CD4-positive, alpha-beta T cell treated with Interleukin-21 for 1 hour (primary cell): ENCODE data around the gene FLNA.
A peak's percentile ranks its signal among the peaks of the same experiment; 100 is the strongest.
"Not testable (repeated sequence)": the region's sequence is repeated elsewhere in the genome, so short reads cannot be mapped to it uniquely, and the experiment has no call there.

ENCODE experiments used
- DNase-seq: peaks from one replicate; pipeline ENCODE4 v3.0.0-alpha.2; 2020

Gene FLNA

DNA sequence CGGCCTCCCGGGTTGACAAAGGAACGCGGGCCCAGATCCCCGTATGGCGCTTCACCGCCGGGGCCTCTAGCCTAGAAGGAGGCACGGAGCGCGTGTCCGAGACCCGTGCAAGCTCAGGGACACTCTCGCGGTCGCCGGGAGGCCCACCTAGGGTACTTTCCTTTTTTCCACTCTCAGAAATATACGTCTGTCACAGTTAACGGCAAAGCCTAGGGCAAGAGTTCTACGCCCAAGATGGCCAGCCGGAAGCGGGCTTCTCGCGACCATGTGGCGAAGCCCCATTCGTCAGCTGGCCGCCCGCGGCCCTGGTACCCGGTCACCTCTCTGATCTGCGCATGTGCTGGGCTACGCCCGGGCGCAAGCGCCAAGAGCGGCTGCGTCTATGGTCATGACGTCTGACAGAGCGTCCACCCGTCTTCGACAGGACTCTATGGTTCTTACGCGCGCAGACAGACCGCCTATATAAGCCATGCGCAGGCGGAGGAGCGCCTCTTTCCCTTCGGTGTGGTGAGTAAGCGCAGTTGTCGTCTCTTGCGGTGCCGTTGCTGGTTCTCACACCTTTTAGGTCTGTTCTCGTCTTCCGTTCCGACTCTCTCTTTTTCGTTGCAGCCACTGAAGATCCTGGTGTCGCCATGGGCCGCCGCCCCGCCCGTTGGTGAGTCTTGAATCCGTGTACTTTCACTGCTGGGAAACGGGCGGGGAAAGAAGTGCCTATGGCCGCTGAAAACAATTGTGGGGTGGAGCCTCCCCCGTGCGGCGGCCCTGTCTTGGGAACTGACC, 23.6 kb upstream of the FLNA start, which contains the start of gene RPL10:
Gene RPL10 (plus strand): TSS at position 490 of the 780 bp plus-strand sequence. CDS start 143 bp downstream, at position 633.
- DNase-seq: peak; percentile 95

DNA sequence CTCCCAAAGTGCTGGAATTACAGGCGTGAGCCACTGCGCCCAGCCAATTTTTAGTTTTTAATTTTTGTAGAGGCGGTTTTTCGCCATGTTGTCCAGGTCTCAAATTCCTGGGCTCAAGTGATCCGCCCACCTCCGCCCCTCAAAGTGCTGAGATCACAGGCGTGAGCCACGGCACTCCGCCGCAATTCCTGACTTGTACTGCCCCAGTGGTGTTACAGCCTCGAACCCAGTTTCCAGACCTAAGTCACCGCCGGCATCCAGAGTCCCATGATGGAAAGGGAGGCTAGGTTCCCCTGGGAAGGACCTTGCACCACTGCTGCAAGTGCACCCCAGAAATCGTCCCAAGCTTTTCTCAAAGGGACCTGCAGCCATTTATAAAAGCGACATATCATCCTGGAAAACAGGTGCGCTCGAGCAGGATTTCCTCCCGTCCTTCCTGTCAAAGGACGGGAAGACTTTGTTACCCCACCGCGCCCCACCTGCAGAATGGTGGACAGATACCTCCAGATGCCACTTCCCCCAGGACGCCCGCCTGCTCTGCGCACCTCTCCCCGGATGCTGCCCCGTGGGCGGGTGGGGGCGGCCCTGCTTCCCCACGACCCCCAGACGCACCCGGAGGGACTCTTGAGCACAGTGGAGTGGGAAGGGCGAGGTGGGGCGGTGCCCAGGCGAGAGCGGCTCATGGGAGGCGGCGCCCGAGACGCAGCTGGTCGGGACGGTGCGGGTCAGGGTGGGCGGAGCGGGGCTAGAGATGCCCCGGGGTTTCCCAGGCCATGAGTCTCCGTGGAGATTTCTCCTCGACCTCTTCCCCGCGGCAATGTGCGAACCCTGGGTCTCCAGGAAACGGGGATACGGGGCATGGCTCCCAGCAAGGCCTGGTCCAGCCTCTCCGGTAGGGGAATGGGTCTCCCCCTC, 22.8 kb upstream of the FLNA start:
- DNase-seq: peak; percentile 65

DNA sequence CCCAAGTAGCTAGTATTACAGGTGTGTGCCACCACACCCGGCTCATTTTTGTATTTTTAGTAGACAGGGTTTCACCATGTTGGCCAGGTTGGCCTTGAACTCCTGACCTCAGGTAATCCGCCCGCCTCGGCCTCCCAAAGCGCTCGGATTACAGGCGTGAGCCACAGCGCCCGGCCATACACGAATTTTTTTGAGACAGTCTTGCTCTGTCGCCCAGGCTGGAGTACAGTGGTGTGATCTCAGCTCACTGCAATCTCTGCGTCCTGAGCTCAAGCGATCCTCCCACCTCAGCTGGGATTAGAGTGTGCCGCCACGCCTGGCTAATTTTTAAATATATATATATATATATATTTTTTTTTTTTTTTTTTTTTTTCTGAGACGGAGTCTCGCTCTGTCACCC, 21.9 kb upstream of the FLNA start:
- not testable (repeated sequence) for DNase-seq

GRCh38 chrX:154389812-154390747, 15.6 kb upstream of the FLNA start:
- peak; percentile 49 for DNase-seq

GRCh38 chrX:154388649-154389048, 14.2 kb upstream of the FLNA start:
- DNase-seq: not testable (repeated sequence)

DNA sequence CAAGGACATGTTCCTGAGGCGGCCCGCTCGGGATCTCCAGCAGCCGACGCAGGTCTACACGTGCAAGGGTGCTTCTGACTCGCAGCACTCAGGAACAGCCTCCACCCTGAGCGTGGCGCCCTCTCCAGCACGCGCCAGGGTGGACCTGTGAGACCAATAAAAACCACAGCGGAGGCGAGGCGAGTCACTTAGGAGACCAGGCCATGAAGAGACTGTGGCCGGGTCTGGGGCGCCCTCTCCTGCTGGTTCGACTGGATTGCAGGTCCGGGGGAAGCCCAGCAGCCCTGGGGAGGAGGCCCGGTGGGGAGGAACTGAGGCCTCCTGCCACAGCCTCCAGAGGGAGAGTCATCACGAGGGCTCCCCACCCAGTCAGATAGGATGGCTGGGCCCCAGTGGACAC, 13.7 kb upstream of the FLNA start:
- not testable (repeated sequence) for DNase-seq

DNA sequence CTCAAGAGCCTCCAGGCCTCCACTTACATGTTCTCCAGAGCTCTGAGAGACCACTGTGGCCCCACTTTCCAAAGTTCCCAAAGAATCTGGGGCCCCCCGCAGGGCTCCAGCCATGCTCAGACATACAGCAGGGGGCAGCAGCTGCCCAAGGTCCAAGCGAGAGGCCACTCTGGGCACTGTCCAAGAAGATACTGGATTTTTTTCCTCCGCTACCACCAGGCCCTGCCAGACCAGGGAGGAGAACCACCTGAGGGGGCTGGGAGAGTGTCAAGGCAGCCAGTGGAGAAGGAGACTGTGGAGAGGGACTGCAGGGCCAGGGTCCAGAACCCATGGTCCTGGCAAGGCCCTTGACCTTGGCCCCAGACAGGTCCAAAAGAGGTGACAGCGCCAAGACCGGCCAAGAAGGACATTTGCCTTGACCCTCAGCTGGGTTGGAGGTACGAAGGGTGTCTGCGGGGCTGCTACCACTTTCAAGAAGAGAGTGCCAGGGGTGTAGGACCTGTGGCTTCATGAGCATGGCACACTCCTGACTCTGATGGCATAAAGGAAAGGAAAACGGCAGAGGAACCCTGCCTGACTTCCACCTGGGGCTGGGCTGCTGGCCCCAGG, 10.0 kb upstream of the FLNA start:
- DNase-seq: no peak

DNA sequence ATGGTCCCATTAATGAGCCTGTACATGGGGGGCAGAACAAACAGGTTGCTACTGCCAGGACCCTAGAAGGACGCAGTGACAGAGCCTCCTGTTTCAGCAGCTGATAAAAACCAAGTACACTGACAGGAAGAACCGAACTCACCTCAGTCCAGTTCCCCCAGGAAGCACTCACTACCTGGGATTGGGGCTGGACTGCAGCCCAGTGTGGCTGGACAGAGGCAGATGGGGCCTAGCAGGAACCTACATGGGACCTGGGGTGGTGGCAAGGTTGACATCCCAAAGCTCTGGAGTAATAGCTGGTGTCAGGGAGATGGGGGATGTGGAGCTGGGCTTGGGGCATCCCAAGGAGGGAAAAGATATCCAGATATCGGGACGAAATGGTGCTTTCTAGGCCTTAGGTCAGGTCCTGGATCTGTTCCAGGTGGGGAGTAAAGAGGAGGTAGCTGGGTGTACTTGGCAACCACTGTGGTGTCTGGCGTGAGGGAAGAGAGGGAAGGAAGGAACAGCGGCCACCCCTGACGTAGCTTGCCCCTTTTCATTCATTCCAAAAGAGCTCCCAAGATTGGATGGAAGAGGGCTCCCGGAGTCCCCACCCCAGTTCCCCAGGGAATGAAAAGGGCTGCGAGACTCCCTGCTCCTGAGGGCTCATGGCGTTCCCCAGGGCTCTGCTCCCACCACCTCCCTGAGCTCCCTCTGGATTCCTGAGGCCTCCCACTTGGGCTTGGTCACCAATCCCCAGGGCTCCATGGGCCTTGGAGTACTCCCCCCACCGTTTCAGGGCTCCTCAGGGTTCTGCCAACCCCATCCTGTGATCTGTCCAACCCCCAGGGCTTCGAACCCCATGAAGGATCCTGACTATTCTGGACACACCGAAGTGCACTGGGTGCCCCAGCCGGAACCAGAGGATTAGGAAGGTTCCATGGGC, 9.2 kb upstream of the FLNA start:
- DNase-seq: no peak

DNA sequence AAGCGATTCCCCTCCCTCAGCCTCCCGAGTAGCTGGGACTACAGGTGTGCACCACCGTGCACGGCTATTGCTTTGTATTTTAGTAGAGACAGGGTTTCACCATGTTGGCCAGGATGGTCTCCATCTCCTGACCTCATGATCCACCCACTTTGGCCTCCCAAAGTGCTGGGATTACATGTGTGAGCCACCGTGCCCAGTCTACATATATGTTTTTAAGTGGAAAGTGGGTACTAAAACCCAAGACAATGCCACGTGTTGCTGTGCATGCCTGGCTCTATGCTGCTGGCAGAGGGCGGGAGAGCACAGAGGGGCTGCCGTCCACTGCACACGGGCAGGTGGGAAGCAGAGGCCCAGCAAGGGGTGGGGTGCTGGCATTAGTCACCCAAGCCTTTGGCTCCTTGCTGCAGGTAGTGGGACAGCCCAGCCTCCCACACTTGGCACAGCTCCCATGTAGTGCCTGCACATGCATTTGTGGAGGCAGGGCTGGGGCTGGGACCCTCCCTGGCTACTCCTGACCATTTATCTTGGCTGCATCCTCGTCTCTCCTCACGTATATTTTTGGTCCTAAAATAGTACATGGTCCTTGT, 8.1 kb upstream of the FLNA start:
- no peak for DNase-seq

DNA sequence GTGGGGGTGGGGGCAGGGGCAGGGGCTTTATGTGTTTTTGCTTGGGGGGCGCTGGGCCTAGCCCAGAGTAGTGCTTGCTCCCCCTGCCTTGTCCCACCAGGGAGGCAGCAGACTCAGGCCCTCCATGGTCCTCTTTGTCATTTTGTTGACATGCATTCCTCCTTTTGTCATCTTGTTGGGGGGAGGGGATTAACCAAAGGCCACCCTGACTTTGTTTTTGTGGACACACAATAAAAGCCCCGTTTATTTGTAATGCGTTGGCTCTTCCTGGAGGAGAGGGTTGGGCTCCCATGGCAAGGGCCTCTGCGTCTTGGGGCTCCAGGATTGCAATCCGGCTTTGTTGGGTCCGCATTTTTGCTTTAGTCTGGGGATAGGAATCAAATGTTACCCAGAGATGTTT, 6.8 kb upstream of the FLNA start:
- no peak for DNase-seq

DNA sequence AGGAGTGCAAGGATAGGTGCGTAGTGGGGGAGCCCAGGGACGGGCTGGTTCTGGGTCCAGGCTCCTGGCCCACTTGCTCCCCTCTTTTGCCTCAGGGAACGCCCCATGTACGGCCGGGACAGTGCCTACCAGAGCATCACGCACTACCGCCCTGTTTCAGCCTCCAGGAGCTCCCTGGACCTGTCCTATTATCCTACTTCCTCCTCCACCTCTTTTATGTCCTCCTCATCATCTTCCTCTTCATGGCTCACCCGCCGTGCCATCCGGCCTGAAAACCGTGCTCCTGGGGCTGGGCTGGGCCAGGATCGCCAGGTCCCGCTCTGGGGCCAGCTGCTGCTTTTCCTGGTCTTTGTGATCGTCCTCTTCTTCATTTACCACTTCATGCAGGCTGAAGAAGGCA, 6.4 kb upstream of the FLNA start:
- no peak for DNase-seq

- no peak for DNase-seq
Measured at GRCh38 chrX:154380153-154380552, 5.7 kb upstream of the FLNA start.

GRCh38 chrX:154379569-154379951, 5.1 kb upstream of the FLNA start:
- DNase-seq: no peak

GRCh38 chrX:154378799-154379568, 4.5 kb upstream of the FLNA start, which contains the start of gene EMD:
Gene EMD (plus strand): TSS chrX:154379295. CDS start chrX:154379485, 190 bp downstream.
- DNase-seq: peak; percentile 98

GRCh38 chrX:154378059-154378798, 3.8 kb upstream of the FLNA start:
- DNase-seq: peak; percentile 51

- DNase-seq: no peak
Measured at GRCh38 chrX:154376774-154377173, 2.3 kb upstream of the FLNA start.

- DNase-seq: no peak
Measured at GRCh38 chrX:154375156-154375504, 696 bp upstream of the FLNA start.

GRCh38 chrX:154373340-154374306, 811 bp downstream of the FLNA start:
- no peak for DNase-seq
